WERI-Rb-1 (cell line): ENCODE results near the gene GAB2.

Experiments
- DNase-seq: peaks from one replicate; pipeline ENCODE4 v3.0.0-alpha.2; 2020
- H3K27ac ChIP-seq: fragments of 250-450 bp; sonication (Bioruptor Pico); 2 replicates; pipeline ENCODE4 v1.5.1; 2020; ENCODE audit warnings: mild to moderate bottlenecking, moderate library complexity
- H3K27me3 ChIP-seq: fragments of 250-450 bp; sonication (Bioruptor Pico); 2 replicates; pipeline ENCODE4 v1.5.1; 2021; ENCODE audit warnings: mild to moderate bottlenecking, low read depth, moderate library complexity; ENCODE audit not compliant: insufficient read depth, severe bottlenecking
- H3K36me3 ChIP-seq: fragments of 250-450 bp; sonication (Bioruptor Pico); 2 replicates; pipeline ENCODE4 v1.5.1; 2020; ENCODE audit warnings: mild to moderate bottlenecking, moderate library complexity
- H3K4me3 ChIP-seq: 2 replicates; pipeline ENCODE4 v1.5.1; 2011; ENCODE audit warnings: low read depth, mild to moderate bottlenecking, control low read depth, low read length
- H3K9me3 ChIP-seq: fragments of 250-450 bp; sonication (Bioruptor Pico); 2 replicates; pipeline ENCODE4 v1.5.1; 2021; ENCODE audit warnings: mild to moderate bottlenecking, moderate library complexity; ENCODE audit not compliant: severe bottlenecking
- TF ChIP-seq, protein P1 (sequence below): IDR thresholded peaks from 2 replicates; pipeline ENCODE4 v1.5.1; 2011; ENCODE audit warnings: low read depth, mild to moderate bottlenecking, control low read depth, inconsistent platforms, low read length

The GAB2 gene

DNA sequence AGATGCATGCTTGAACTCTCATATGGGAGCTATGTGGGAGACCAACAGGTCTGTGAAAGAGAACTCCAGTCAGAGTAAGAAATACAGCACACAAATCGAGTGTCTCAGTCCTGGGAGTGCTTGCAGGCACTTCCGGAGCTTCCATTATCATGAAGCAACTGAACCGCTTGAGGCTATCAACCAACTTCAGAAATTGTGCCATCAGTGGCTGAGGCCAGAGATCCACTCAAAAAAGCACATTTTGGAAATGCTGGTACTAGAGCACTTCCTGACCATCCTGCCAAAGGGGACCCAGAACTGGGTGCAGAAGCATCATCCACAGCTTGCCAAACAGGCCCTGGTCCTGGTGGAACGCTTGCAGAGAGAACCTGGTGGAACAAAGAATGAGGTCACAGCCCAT is 33.4 kb downstream of the GAB2 start:
- TF ChIP-seq, protein P1, sequence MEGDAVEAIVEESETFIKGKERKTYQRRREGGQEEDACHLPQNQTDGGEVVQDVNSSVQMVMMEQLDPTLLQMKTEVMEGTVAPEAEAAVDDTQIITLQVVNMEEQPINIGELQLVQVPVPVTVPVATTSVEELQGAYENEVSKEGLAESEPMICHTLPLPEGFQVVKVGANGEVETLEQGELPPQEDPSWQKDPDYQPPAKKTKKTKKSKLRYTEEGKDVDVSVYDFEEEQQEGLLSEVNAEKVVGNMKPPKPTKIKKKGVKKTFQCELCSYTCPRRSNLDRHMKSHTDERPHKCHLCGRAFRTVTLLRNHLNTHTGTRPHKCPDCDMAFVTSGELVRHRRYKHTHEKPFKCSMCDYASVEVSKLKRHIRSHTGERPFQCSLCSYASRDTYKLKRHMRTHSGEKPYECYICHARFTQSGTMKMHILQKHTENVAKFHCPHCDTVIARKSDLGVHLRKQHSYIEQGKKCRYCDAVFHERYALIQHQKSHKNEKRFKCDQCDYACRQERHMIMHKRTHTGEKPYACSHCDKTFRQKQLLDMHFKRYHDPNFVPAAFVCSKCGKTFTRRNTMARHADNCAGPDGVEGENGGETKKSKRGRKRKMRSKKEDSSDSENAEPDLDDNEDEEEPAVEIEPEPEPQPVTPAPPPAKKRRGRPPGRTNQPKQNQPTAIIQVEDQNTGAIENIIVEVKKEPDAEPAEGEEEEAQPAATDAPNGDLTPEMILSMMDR, result no peak

DNA sequence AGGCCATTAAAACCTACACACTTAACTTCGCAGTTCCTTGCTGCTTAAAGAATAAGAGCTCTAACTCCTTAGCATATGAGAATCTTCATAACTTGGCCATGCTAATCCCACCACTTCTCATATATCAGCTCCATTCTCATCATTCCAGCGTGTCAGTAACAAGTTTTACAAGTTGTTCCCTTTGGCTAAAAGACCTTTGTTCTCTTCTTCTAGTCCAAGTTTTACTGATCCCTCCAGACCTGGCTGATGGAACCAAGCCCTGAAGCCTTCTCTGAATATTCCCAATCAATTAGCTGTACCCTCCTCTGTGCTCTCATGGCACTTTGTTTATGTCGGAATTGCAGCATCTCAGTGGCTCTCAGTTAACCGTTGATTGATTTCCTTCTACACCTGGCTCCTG is 35.8 kb downstream of the GAB2 start:
- TF ChIP-seq, protein P1, result no peak
- Histone ChIP-seq H3K9me3 (peaks cover 12% of the 10 kb centered on the region), H3K4me3 (no peak overlapping the region), H3K27me3 (no peaks in the 10 kb centered on the region), H3K27ac (no peak overlapping the region), H3K36me3 (no peaks in the 10 kb centered on the region)
- no peak for DNase-seq

More for the DNA sequence above, 33.4 kb downstream of the GAB2 start:
- H3K36me3 ChIP-seq, result no peaks in the 10 kb centered on the region
- H3K27ac ChIP-seq, result no peak overlapping the region
- H3K9me3 ChIP-seq, result peaks cover 9% of the 10 kb centered on the region
- H3K27me3 ChIP-seq, result no peaks in the 10 kb centered on the region
- DNase-seq, result no peak
- no peak overlapping the region for H3K4me3 ChIP-seq

DNA sequence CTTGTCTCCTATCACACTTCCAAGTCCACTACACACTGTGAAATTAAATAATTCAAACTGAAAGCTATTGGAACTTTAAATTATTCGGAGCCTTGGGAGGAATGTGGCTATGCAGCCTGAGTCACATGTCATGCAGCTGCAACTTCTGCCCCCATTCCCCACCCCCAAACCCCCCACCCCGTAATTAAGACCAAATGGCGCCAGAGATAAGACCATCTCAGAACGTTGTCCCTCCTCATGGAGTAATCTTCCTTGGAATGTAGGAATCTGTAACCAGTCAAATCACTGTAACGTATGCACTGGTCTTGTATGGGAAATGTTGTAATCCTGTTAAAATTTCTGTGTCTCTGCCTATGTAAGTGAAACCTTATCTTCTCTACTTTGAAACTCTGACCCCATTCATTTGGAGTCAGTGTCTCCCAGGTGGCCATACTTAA is 37.0 kb downstream of the GAB2 start:
- Histone ChIP-seq H3K4me3 (no peak overlapping the region), H3K27ac (no peak overlapping the region), H3K36me3 (no peaks in the 10 kb centered on the region), H3K27me3 (no peaks in the 10 kb centered on the region), H3K9me3 (peaks cover 13% of the 10 kb centered on the region)
- TF ChIP-seq, protein P1, result no peak
- no peak for DNase-seq

DNA sequence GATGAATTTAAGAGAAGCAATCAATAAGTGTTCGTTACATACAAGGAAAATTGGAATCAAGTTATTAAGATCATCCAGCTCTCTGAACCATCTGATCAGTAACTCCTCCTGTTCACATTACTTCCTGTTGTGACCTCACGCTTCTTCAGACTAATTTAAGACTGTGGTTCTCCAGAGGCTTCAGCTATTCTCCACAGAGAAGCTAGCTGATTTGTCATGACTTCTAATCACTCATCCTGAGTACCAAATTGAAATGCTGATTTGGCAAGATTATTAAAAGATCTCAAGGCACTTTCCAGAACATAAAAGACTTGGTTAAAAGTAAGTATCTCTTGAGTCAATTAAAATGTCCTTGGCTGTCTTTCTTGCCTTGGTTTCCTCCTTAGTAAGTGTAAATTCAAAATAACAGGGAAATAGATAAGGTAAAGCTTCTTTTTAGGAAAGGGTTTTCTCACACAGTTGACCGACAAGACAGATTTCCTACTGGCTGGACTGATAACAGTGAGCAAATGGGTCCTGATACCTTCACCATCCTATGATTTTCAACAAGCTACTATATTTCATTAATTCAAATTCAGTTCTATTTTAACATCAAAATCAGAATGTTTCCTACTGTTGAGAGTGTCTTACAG is 38.5 kb downstream of the GAB2 start:
- H3K27me3 ChIP-seq, result no peaks in the 10 kb centered on the region
- H3K4me3 ChIP-seq, result no peak overlapping the region
- no peak for DNase-seq
- H3K36me3 ChIP-seq, result no peaks in the 10 kb centered on the region
- TF ChIP-seq, protein P1, result no peak
- peaks cover 4% of the 10 kb centered on the region for H3K9me3 ChIP-seq
- H3K27ac ChIP-seq, result no peak overlapping the region

DNA sequence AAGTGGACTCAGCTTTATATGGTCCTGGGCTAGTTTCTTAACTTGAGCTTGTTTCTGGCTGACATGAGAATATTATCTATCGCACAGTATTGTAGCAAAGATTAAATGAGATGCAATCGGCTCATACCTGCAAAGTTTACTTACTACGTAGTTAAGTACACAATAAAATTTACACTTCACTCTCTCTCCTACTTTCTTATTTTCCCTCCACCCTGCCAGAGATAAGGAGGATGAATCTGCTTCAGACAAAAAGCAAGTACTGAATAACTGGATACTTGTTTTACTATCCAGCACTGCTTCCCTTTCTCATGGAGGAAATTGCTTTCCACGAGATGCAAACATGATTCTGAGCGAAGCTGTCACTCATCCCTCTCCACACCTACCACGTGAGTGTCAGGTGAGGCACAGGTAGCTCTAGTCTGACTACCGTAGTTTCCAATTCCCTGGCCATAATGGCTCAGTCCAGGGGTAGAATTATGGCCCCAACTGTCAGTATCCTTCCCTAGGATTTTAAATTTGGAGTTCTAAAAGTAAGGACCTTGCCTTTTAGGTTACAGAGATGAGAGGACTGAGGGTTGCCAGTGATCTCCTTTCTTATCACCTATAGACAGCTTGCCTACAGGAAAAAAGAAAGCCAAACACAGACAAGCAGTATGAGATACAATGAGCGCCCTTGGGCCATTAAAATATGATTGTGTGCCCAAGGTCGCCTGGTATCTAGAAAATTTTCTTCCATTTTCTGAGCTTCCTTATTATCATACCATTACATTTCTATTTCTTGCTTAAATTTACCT is 39.8 kb downstream of the GAB2 start:
- Histone ChIP-seq H3K9me3 (peaks cover 4% of the 10 kb centered on the region), H3K27me3 (no peaks in the 10 kb centered on the region), H3K27ac (no peak overlapping the region), H3K4me3 (no peak overlapping the region), H3K36me3 (no peaks in the 10 kb centered on the region)
- TF ChIP-seq, protein P1, result no peak
- no peak for DNase-seq

DNA sequence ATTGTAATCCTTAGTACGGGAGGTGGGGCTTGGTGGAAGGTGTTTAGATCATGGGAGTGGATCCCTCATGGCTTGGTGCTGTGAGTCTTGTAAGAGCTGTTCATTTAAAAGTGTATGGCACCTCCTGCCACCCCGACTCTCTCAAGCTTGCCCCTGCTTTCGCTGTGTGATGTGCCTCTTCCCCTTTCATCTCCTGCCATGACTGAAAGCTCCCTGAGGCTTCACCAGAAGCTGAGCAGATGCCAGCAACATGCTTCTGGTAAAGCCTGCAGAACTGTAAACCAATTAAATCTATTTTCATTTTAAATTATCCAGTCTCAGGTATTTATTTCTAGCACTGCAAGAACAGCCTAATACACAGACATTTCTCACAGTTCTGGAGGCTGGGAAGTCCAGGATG is 40.8 kb downstream of the GAB2 start:
- no peak overlapping the region for H3K4me3 ChIP-seq
- peaks cover 4% of the 10 kb centered on the region for H3K9me3 ChIP-seq
- H3K27ac ChIP-seq, result no peak overlapping the region
- no peak for DNase-seq
- H3K36me3 ChIP-seq, result no peaks in the 10 kb centered on the region
- no peaks in the 10 kb centered on the region for H3K27me3 ChIP-seq
- TF ChIP-seq, protein P1, result no peak
